ENCODE data around the gene RNF222. TPM values are rescaled to one million over a fixed set of nuclear protein-coding genes. Genes with fewer than 3 reads are reported as not detected.
A peak's percentile ranks its signal among the peaks of the same experiment; 100 is the strongest.

The RNF222 gene
- total and polyA plus RNA-seq, 10 of the 15 experiments (the other 5 are each of a cell fraction or from before 2014, with no cell fraction given), result not detected

GRCh38 chr17:8371786-8372185 lies 25.8 kb downstream of the RNF222 start:
- intact Hi-C loops (cut with micrococcal nuclease; ENCODE audit: unreplicated experiment), result no loop called here
- ATAC-seq, result no peak
- SMC1A ChIA-PET (ENCODE audit: uncharacterized antibody, unreplicated experiment), result no interaction called here
- Histone ChIP-seq H3K27ac (ENCODE audit: control insufficient read depth, insufficient read depth) (no peak overlapping the region), H4K20me1 (ENCODE audit: control insufficient read depth, insufficient read depth) (no peaks in the 10 kb centered on the region), H3K4me2 (ENCODE audit: control insufficient read depth, insufficient read depth) (no peak overlapping the region), H3K27me3 (replicated peaks in 1 of 2; ENCODE audit: control insufficient read depth in 2 of 2, insufficient read depth in 2 of 2, low read length in 1 of 2) (no peaks in the 10 kb centered on the region), H3K79me2 (ENCODE audit: control insufficient read depth, insufficient read depth, low read length) (peaks cover 8% of the 10 kb centered on the region), H3K9ac (ENCODE audit: control insufficient read depth, insufficient read depth, low read length) (no peak overlapping the region), H3K36me3 (ENCODE audit: control insufficient read depth in 2 of 2, insufficient read depth in 2 of 2, low read length in 1 of 2) (peaks cover 4 to 9% of the 10 kb centered on the region in 2 experiments; a peak in 3 of 4 replicates), H3K4me3 (no peak overlapping the region), H3K9me3 (replicated peaks; ENCODE audit: control insufficient read depth, insufficient read depth, low read length) (no peaks in the 10 kb centered on the region; the same call in 2 of the 3 replicates), H3K4me1 (ENCODE audit: control insufficient read depth, insufficient read depth, low read length) (peaks cover 2% of the 10 kb centered on the region), H2AFZ (ENCODE audit: control insufficient read depth, low read depth, low read length) (no peak overlapping the region)
- CTCF ChIA-PET, result no interaction called here
- RAD21 ChIA-PET (ENCODE audit: unreplicated experiment), result no interaction called here
- TF ChIP-seq BCL11A (IDR thresholded peaks at IDR 0.05; ENCODE audit: low read depth, low read length), result no peak
- no peak for TF ChIP-seq FOXK2 (IDR thresholded peaks at IDR 0.05)
- no peak for TF ChIP-seq EED (IDR thresholded peaks at IDR 0.05; ENCODE audit: low read depth)
- no peak for TF ChIP-seq HDAC6 (IDR thresholded peaks at IDR 0.05; ENCODE audit: unreplicated experiment)
- TF ChIP-seq RUNX3 (IDR thresholded peaks at IDR 0.05; ENCODE audit: low read length), result no peak
- no peak for TF ChIP-seq MTA2 (IDR thresholded peaks at IDR 0.05; ENCODE audit: low read depth)
- no peak for TF ChIP-seq STAT3 (IDR thresholded peaks at IDR 0.05; ENCODE audit: low read depth, low read length)
- TF ChIP-seq WRNIP1 (IDR thresholded peaks at IDR 0.05; ENCODE audit: borderline replicate concordance, low read depth, low read length), result no peak
- TF ChIP-seq CBX5 (IDR thresholded peaks at IDR 0.05; ENCODE audit: low read depth), result no peak
- no peak for DNase-seq (ENCODE audit: low read depth, low spot score)
- POLR2A ChIA-PET, result no interaction called here
- no peak for FAIRE-seq
- in situ Hi-C loops (cut with MboI), result no loop called here
- no TSS peak for BruUV-seq (replicated peaks)
- WGBS (ENCODE audit: insufficient coverage, insufficient replicate concordance, low lambda C conversion rate, missing lambda C conversion rate), result 78% methylated on average over 4 of the region's 4 CpGs

GRCh38 chr17:8369944-8370343 lies 27.7 kb downstream of the RNF222 start:
- no peak overlapping the region for H3K4me2 ChIP-seq (ENCODE audit: control insufficient read depth, insufficient read depth)
- intact Hi-C loops (cut with micrococcal nuclease; ENCODE audit: unreplicated experiment) (no loop called here), in situ Hi-C loops (cut with MboI) (no loop called here)
- H3K9me3 ChIP-seq (replicated peaks; ENCODE audit: control insufficient read depth, insufficient read depth, low read length), result no peaks in the 10 kb centered on the region
- BruUV-seq (replicated peaks), result no TSS peak
- H3K4me1 ChIP-seq (ENCODE audit: control insufficient read depth, insufficient read depth, low read length), result no peaks in the 10 kb centered on the region
- no peak overlapping the region for H2AFZ ChIP-seq (ENCODE audit: control insufficient read depth, low read depth, low read length)
- H3K9ac ChIP-seq (ENCODE audit: control insufficient read depth, insufficient read depth, low read length), result no peak overlapping the region
- DNase-seq (ENCODE audit: low read depth, low spot score), result no peak
- peaks cover 0 to 8% of the 10 kb centered on the region in 2 experiments; a peak in 1 of 4 replicates for H3K36me3 ChIP-seq (ENCODE audit: control insufficient read depth in 2 of 2, insufficient read depth in 2 of 2, low read length in 1 of 2)
- ChIA-PET RAD21 (ENCODE audit: unreplicated experiment) (no interaction called here), CTCF (interaction anchor here (0.8 kb wide), 1 partner anchor 15 kb away, joined by 4 read pairs; no protein-coding TSS in a partner anchor), SMC1A (ENCODE audit: uncharacterized antibody, unreplicated experiment) (no interaction called here), POLR2A (no interaction called here)
- TF ChIP-seq KAT2A (conservative IDR thresholded peaks at IDR 0.05; ENCODE audit: control insufficient read depth, low read depth, low read length) (no peak), PKNOX1 (IDR thresholded peaks at IDR 0.05) (no peak), BHLHE40 (IDR thresholded peaks at IDR 0.05; ENCODE audit: borderline replicate concordance in 1 of 2, low read depth in 2 of 2, low read length in 1 of 2) (0 out of 4 replicates have a peak, but pooled peaks of 1 of the 2 experiments have one; percentile 29), RAD51 (IDR thresholded peaks at IDR 0.05) (peak; percentile 55; the same call in 1 of the 2 replicates), SKIL (IDR thresholded peaks at IDR 0.05; ENCODE audit: low read depth, poor library complexity, severe bottlenecking) (no peak), NR2C1 (IDR thresholded peaks at IDR 0.05) (no peak), HDGF (IDR thresholded peaks at IDR 0.05) (no peak)
- TF ChIP-seq, protein P1, sequence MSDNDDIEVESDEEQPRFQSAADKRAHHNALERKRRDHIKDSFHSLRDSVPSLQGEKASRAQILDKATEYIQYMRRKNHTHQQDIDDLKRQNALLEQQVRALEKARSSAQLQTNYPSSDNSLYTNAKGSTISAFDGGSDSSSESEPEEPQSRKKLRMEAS (IDR thresholded peaks at IDR 0.05; ENCODE audit: low read depth, low read length), result no peak
- no peak overlapping the region for H3K4me3 ChIP-seq
- FAIRE-seq, result no peak
- no peak overlapping the region for H3K27ac ChIP-seq (ENCODE audit: control insufficient read depth, insufficient read depth)
- WGBS (ENCODE audit: insufficient coverage, insufficient replicate concordance, low lambda C conversion rate, missing lambda C conversion rate), result 79% methylated on average over 8 of the region's 8 CpGs
- ATAC-seq, result no peak
- no peaks in the 10 kb centered on the region for H3K79me2 ChIP-seq (ENCODE audit: control insufficient read depth, insufficient read depth, low read length)
- no peaks in the 10 kb centered on the region for H3K27me3 ChIP-seq (replicated peaks in 1 of 2; ENCODE audit: control insufficient read depth in 2 of 2, insufficient read depth in 2 of 2, low read length in 1 of 2)
- no peaks in the 10 kb centered on the region for H4K20me1 ChIP-seq (ENCODE audit: control insufficient read depth, insufficient read depth)
